ENCODE data around the gene IRF4. TPM values are rescaled to one million over a fixed set of nuclear protein-coding genes. Genes with fewer than 3 reads are reported as not detected.

IRF4 gene
- total RNA-seq, 2 donors from 2014 or later: 1.1 to 1.8 TPM

- no peak for ATAC-seq (ENCODE audit: insufficient number of reproducible peaks, low FRiP score, low read depth)
- Histone ChIP-seq H3K36me3 (no peaks in the 10 kb centered on the region), H3K27ac (no peak overlapping the region), H3K4me1 (ENCODE audit: control insufficient read depth in 1 of 2, low read depth in 2 of 2) (no peaks in the 10 kb centered on the region), H3K4me3 (no peak overlapping the region), H3K9me3 (no peaks in the 10 kb centered on the region), H3K27me3 (replicated peaks; ENCODE audit: insufficient read depth) (no peaks in the 10 kb centered on the region)
- TF ChIP-seq CTCF (IDR thresholded peaks at IDR 0.05): no peak
- DNase-seq (ENCODE audit: low spot score): no peak
Measured at GRCh38 chr6:402901-403658, 11.5 kb downstream of the IRF4 start.

GRCh38 chr6:403659-404655 lies 12.4 kb downstream of the IRF4 start:
- H3K27ac ChIP-seq: no peak overlapping the region
- ATAC-seq (ENCODE audit: insufficient number of reproducible peaks, low FRiP score, low read depth) (no peak), DNase-seq (ENCODE audit: low spot score) (no peak)
- no peaks in the 10 kb centered on the region for H3K4me1 ChIP-seq (ENCODE audit: control insufficient read depth in 1 of 2, low read depth in 2 of 2)
- H3K27me3 ChIP-seq (replicated peaks; ENCODE audit: insufficient read depth): no peaks in the 10 kb centered on the region
- H3K9me3 ChIP-seq: no peaks in the 10 kb centered on the region
- no peaks in the 10 kb centered on the region for H3K36me3 ChIP-seq
- no peak for TF ChIP-seq CTCF (IDR thresholded peaks at IDR 0.05)
- no peak overlapping the region for H3K4me3 ChIP-seq

- no peak for DNase-seq (ENCODE audit: low spot score)
- Histone ChIP-seq H3K9me3 (no peaks in the 10 kb centered on the region), H3K36me3 (no peaks in the 10 kb centered on the region), H3K27me3 (replicated peaks; ENCODE audit: insufficient read depth) (no peaks in the 10 kb centered on the region), H3K27ac (no peak overlapping the region), H3K4me3 (no peak overlapping the region), H3K4me1 (ENCODE audit: control insufficient read depth in 1 of 2, low read depth in 2 of 2) (no peaks in the 10 kb centered on the region)
- TF ChIP-seq CTCF (IDR thresholded peaks at IDR 0.05): no peak
- ATAC-seq (ENCODE audit: insufficient number of reproducible peaks, low FRiP score, low read depth): no peak
Measured at GRCh38 chr6:404685-405423, 13.3 kb downstream of the IRF4 start.

- TF ChIP-seq CTCF (IDR thresholded peaks at IDR 0.05): no peak
- H3K27me3 ChIP-seq (replicated peaks; ENCODE audit: insufficient read depth): no peaks in the 10 kb centered on the region
- ATAC-seq (ENCODE audit: insufficient number of reproducible peaks, low FRiP score, low read depth): no peak
Measured at GRCh38 chr6:408148-408547, 16.6 kb downstream of the IRF4 start.

More at GRCh38 chr6:408148-408547, 16.6 kb downstream of the IRF4 start:
- DNase-seq (ENCODE audit: low spot score): no peak
- Histone ChIP-seq H3K4me3 (no peak overlapping the region), H3K27ac (no peak overlapping the region), H3K4me1 (ENCODE audit: control insufficient read depth in 1 of 2, low read depth in 2 of 2) (no peaks in the 10 kb centered on the region), H3K36me3 (no peaks in the 10 kb centered on the region), H3K9me3 (no peaks in the 10 kb centered on the region)
